OCI-LY3 (cell line): ENCODE measurements around the gene CDC45.
"Not testable (repeated sequence)": the region's sequence is repeated elsewhere in the genome, so short reads cannot be mapped to it uniquely, and the experiment has no call there.

Source experiments
- H2AFZ ChIP-seq: fragments of 200-600, 300-600 bp; shearing (Covaris generic); 2 replicates; pipeline ENCODE4 v1.6.0; 2014; ENCODE audit warnings: antibody characterized with exemption, low read depth, low read length
- H3K27ac ChIP-seq: fragments of 200-600, 300-600 bp; sonication (generic); 2 replicates; pipeline ENCODE4 v1.5.1; 2014; ENCODE audit warnings: mild to moderate bottlenecking, low read length, moderate library complexity, mixed read lengths
- H3K27me3 ChIP-seq: fragments of 200-600, 300-600 bp; sonication (generic); 2 replicates; pipeline ENCODE4 v1.6.1; 2014; ENCODE audit warnings: low read depth, low read length, mixed read lengths
- H3K36me3 ChIP-seq: fragments of 200-600, 300-600 bp; sonication (generic); replicated peaks from 2 replicates; pipeline ENCODE3; 2014; ENCODE audit warnings: low read depth, low read length, mixed read lengths
- H3K4me1 ChIP-seq: fragments of 300-600, 200-600 bp; sonication (generic); 2 replicates; pipeline ENCODE4 v1.6.1; 2014; ENCODE audit warnings: low read length, mixed read lengths
- H3K4me2 ChIP-seq: fragments of 200-600, 300-600 bp; sonication (generic); 2 replicates; pipeline ENCODE4 v1.6.1; 2014; ENCODE audit warnings: low read length, mixed read lengths
- H3K4me3 ChIP-seq: fragments of 300-600, 200-600 bp; sonication (generic); 2 replicates; pipeline ENCODE4 v1.5.1; 2014; ENCODE audit warnings: antibody characterized with exemption, mild to moderate bottlenecking, low read length, moderate library complexity
- H3K79me2 ChIP-seq: fragments of 300-600, 200-600 bp; shearing (Covaris generic); 2 replicates; pipeline ENCODE4 v1.6.1; 2014; ENCODE audit warnings: mild to moderate bottlenecking, low read length, mixed read lengths
- H3K9ac ChIP-seq: fragments of 300-600, 200-600 bp; shearing (Covaris generic); 2 replicates; pipeline ENCODE4 v1.6.0; 2014; ENCODE audit warnings: mild to moderate bottlenecking, low read length, moderate library complexity
- H3K9me3 ChIP-seq: fragments of 200-600, 300-600 bp; shearing (Covaris generic); 2 replicates; pipeline ENCODE4 v1.6.1; 2014; ENCODE audit warnings: low read length, mixed read lengths; ENCODE audit not compliant: insufficient read depth
- H4K20me1 ChIP-seq: fragments of 200-600, 300-600 bp; sonication (generic); 2 replicates; pipeline ENCODE4 v1.6.1; 2016; ENCODE audit warnings: low read length, mixed read lengths; ENCODE audit not compliant: insufficient read depth
- CTCF ChIP-seq: fragments of 200-600, 300-600 bp; sonication (generic); IDR thresholded peaks from 2 replicates; pipeline ENCODE4 v1.5.1; 2014; ENCODE audit warnings: antibody characterized with exemption, low read length, low read depth
- EZH2phosphoT487 ChIP-seq: fragments of 200-600 bp; shearing (Covaris generic); IDR thresholded peaks from 2 replicates; pipeline ENCODE4 v1.6.1; 2018; ENCODE audit warnings: antibody characterized with exemption, mixed run types, low read depth

The CDC45 gene

GRCh38 chr22:19546680-19547079 is 67.0 kb downstream of the CDC45 start:
- H3K4me2 ChIP-seq, result no peak overlapping the region
- no peaks in the 10 kb centered on the region for H4K20me1 ChIP-seq
- no peaks in the 10 kb centered on the region for H3K79me2 ChIP-seq
- no peak for TF ChIP-seq EZH2phosphoT487
- TF ChIP-seq CTCF, result no peak
- no peak overlapping the region for H3K4me3 ChIP-seq
- no peak overlapping the region for H3K9ac ChIP-seq
- H3K27me3 ChIP-seq, result peaks cover 23% of the 10 kb centered on the region
- no peak overlapping the region for H3K27ac ChIP-seq
- no peaks in the 10 kb centered on the region for H3K9me3 ChIP-seq
- H3K4me1 ChIP-seq, result no peaks in the 10 kb centered on the region
- H2AFZ ChIP-seq, result no peak overlapping the region
- H3K36me3 ChIP-seq, result no peaks in the 10 kb centered on the region

GRCh38 chr22:19547620-19548019 is 67.9 kb downstream of the CDC45 start:
- Histone ChIP-seq H3K27ac (no peak overlapping the region), H3K9ac (no peak overlapping the region), H3K79me2 (no peaks in the 10 kb centered on the region), H3K27me3 (peaks cover 19% of the 10 kb centered on the region), H3K4me3 (no peak overlapping the region), H3K36me3 (no peaks in the 10 kb centered on the region), H4K20me1 (no peaks in the 10 kb centered on the region), H3K4me1 (no peaks in the 10 kb centered on the region), H2AFZ (no peak overlapping the region), H3K9me3 (no peaks in the 10 kb centered on the region), H3K4me2 (no peak overlapping the region)
- TF ChIP-seq CTCF (no peak), EZH2phosphoT487 (no peak)

GRCh38 chr22:19548427-19548826 is 68.7 kb downstream of the CDC45 start:
- not testable (repeated sequence) for H3K4me3 ChIP-seq, H2AFZ ChIP-seq, H3K36me3 ChIP-seq, H3K9ac ChIP-seq, H3K79me2 ChIP-seq, H3K27ac ChIP-seq, H3K9me3 ChIP-seq, H3K4me2 ChIP-seq, H3K4me1 ChIP-seq, H4K20me1 ChIP-seq
- peaks cover 23% of the 10 kb centered on the region for H3K27me3 ChIP-seq

- Histone ChIP-seq H3K79me2 (no peaks in the 10 kb centered on the region), H4K20me1 (no peaks in the 10 kb centered on the region), H3K27me3 (peaks cover 22% of the 10 kb centered on the region), H3K4me2 (no peak overlapping the region), H3K9me3 (0 out of 2 replicates have a peak, but pooled peaks cover 4% of the 10 kb centered on the region), H3K9ac (no peak overlapping the region), H3K36me3 (no peaks in the 10 kb centered on the region), H3K27ac (no peak overlapping the region), H2AFZ (no peak overlapping the region), H3K4me3 (no peak overlapping the region), H3K4me1 (no peaks in the 10 kb centered on the region)
- TF ChIP-seq CTCF (no peak), EZH2phosphoT487 (no peak)
Observed at GRCh38 chr22:19548964-19549363, 69.2 kb downstream of the CDC45 start.

GRCh38 chr22:19549428-19549827 is 69.7 kb downstream of the CDC45 start:
- Histone ChIP-seq H3K4me3 (no peak overlapping the region), H3K79me2 (no peaks in the 10 kb centered on the region), H2AFZ (no peak overlapping the region), H3K4me2 (no peak overlapping the region), H4K20me1 (no peaks in the 10 kb centered on the region), H3K9ac (no peak overlapping the region), H3K36me3 (no peaks in the 10 kb centered on the region), H3K27me3 (peaks cover 19% of the 10 kb centered on the region), H3K27ac (no peak overlapping the region), H3K4me1 (no peaks in the 10 kb centered on the region), H3K9me3 (0 out of 2 replicates have a peak, but pooled peaks cover 4% of the 10 kb centered on the region)
- TF ChIP-seq CTCF, result no peak
- TF ChIP-seq EZH2phosphoT487, result no peak
